ENCODE measurements around the gene FLCN. TPM values are rescaled to one million over a fixed set of nuclear protein-coding genes. Genes with fewer than 3 reads are reported as not detected.

Gene FLCN
- total RNA-seq, 4 donors from 2014 or later: 33.4 to 54.8 (median 39.1) TPM

- no peak for TF ChIP-seq POLR2A (IDR thresholded peaks at IDR 0.05)
- TF ChIP-seq, protein P1, sequence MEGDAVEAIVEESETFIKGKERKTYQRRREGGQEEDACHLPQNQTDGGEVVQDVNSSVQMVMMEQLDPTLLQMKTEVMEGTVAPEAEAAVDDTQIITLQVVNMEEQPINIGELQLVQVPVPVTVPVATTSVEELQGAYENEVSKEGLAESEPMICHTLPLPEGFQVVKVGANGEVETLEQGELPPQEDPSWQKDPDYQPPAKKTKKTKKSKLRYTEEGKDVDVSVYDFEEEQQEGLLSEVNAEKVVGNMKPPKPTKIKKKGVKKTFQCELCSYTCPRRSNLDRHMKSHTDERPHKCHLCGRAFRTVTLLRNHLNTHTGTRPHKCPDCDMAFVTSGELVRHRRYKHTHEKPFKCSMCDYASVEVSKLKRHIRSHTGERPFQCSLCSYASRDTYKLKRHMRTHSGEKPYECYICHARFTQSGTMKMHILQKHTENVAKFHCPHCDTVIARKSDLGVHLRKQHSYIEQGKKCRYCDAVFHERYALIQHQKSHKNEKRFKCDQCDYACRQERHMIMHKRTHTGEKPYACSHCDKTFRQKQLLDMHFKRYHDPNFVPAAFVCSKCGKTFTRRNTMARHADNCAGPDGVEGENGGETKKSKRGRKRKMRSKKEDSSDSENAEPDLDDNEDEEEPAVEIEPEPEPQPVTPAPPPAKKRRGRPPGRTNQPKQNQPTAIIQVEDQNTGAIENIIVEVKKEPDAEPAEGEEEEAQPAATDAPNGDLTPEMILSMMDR (IDR thresholded peaks at IDR 0.05): no peak
- WGBS, 2 donors: 73 to 76% methylated on average over 12 of the region's 12 CpGs
- H3K4me3 ChIP-seq (ENCODE audit: low read depth, poor library complexity, severe bottlenecking): no peak overlapping the region
- DNase-seq (ENCODE audit: low spot score in 2 of 2): no peak
- intact Hi-C loops (cut with DNase I; ENCODE audit: low total_unique reads): no loop called here
Measured at GRCh38 chr17:17175917-17176316, 61.1 kb downstream of the FLCN start.

DNA sequence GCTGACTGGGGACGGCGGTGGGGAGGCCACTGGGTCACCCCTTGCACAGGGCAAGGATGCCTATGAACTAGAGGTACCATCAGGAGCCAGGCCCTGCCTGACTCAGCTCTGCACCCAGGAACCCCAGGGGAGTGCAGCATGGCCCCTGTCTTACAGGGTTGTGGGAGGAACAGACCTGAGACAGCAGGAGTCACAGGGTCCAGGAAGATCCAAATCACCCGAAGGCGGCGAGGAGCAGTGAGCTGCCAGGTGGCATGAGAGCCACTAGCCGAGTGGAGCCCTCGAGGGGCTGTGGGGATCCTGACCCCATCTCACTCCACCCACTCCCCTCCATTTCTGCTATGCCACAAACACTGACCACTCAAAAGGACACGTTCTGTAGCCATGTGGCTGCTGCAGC is 61.6 kb downstream of the FLCN start:
- intact Hi-C loops (cut with DNase I; ENCODE audit: low total_unique reads): no loop called here
- DNase-seq (ENCODE audit: low spot score in 2 of 2): no peak
- 87 to 98% methylated on average over 6 to 8 of the region's 8 CpGs for WGBS, 2 donors

GRCh38 chr17:17173921-17174320 is 63.0 kb downstream of the FLCN start:
- 92 to 95% methylated on average over 14 of the region's 14 CpGs for WGBS, 2 donors
- TF ChIP-seq POLR2A (IDR thresholded peaks at IDR 0.05): no peak
- TF ChIP-seq, protein P1 (IDR thresholded peaks at IDR 0.05): no peak
- intact Hi-C loops (cut with DNase I; ENCODE audit: low total_unique reads): no loop called here
- no peak for DNase-seq (ENCODE audit: low spot score in 2 of 2)
- no peak overlapping the region for H3K4me3 ChIP-seq (ENCODE audit: low read depth, poor library complexity, severe bottlenecking)

More for the DNA sequence above, 61.6 kb downstream of the FLCN start:
- H3K4me3 ChIP-seq (ENCODE audit: low read depth, poor library complexity, severe bottlenecking): no peak overlapping the region
- TF ChIP-seq, protein P1 (IDR thresholded peaks at IDR 0.05): no peak
- TF ChIP-seq POLR2A (IDR thresholded peaks at IDR 0.05): no peak

DNA sequence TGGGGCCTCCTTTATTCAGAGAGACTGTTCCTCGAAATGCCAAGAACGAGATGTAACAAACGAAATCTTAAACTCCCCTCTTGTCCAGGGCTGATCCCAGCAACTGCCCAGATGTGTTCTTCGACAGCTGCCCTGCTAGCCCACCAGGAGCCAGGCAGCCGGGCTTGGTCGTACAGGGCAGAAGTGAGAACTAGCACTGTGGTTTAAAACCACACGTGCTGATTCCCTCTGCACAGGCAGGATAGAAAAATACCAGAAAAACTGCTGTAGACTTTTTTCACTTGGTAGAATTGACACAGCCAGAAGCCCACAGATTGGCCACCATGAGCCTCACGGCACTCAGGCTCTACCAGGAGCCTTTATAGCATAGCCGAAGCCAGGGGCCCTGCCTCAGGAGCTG is 64.0 kb downstream of the FLCN start:
- DNase-seq (ENCODE audit: low spot score in 2 of 2): no peak
- intact Hi-C loops (cut with DNase I; ENCODE audit: low total_unique reads): no loop called here
- TF ChIP-seq POLR2A (IDR thresholded peaks at IDR 0.05): no peak
- 87 to 96% methylated on average over 7 to 8 of the region's 9 CpGs for WGBS, 2 donors
- no peak overlapping the region for H3K4me3 ChIP-seq (ENCODE audit: low read depth, poor library complexity, severe bottlenecking)

DNA sequence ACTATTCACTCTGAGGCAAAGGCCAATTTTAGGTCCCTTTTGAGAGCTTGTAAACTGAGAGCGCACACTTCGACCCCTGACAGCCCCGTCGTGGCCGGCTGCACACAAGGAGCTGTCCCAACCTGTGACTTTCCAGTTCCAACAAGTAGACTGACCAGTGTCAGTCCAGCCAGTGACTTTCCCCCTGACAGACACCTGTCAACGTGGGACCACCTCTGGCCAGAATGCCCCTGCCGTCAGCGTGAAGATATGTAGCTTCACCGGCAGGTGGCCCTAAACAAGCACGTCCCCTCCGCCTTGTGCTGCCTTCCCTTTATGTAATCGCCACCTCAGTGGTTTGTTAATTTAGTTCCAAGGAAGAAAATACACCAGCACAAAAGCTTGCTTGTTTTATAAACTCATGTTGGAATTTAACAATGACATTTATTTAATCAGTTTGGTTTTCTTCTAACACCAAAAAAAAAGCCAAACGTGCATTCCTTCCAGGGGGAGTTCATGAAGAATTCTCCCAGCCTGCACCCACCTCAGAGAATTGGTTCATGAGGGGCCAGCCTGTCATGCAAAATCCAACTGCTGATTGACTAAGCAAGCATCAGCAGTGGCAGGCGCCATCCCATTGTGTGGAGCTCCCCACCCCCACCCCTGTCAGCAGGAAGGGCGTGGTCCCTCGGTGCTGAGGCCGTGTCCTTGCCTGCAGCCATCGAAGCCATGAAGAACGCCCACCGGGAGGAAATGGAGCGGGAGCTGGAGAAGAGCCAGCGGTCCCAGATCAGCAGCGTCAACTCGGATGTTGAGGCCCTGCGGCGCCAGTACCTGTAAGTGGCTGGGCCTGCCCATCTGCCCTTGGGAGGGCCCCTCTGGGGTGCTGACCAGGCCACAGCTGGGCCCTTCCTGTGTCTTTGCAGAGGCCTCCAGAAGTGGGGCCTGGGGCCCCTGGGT is 64.7 kb downstream of the FLCN start:
- no peak for TF ChIP-seq POLR2A (IDR thresholded peaks at IDR 0.05)
- TF ChIP-seq, protein P1 (IDR thresholded peaks at IDR 0.05): no peak
- WGBS, 2 donors: 61 to 72% methylated on average over 25 to 26 of the region's 26 CpGs
- DNase-seq (ENCODE audit: low spot score in 2 of 2): no peak
- no peak overlapping the region for H3K4me3 ChIP-seq (ENCODE audit: low read depth, poor library complexity, severe bottlenecking)
- intact Hi-C loops (cut with DNase I; ENCODE audit: low total_unique reads): no loop called here

DNA sequence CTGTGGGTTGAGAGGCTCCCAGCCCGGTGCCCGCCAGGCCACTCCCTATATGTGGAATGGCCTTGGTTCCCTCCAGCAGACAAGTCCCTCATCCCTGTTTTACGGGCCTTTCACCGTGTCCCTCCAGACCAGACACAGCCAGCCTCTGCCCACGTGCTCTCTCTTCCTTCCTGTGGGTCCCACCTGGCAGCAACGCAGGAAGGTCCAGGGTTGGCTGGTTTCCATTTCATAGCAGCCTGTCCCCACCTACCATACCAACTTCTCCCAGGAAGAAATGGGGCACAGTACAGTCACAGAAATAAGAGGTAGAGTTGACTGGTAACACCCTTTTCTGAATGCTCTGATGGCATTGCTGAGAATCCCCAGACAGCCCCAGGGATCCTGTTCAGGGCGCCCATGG is 65.8 kb downstream of the FLCN start:
- 89 to 95% methylated on average over 7 of the region's 7 CpGs for WGBS, 2 donors
- TF ChIP-seq POLR2A (IDR thresholded peaks at IDR 0.05): no peak
- TF ChIP-seq, protein P1 (IDR thresholded peaks at IDR 0.05): no peak
- intact Hi-C loops (cut with DNase I; ENCODE audit: low total_unique reads): no loop called here
- H3K4me3 ChIP-seq (ENCODE audit: low read depth, poor library complexity, severe bottlenecking): no peak overlapping the region
- DNase-seq (ENCODE audit: low spot score in 2 of 2): no peak

Measured in lower leg skin (tissue), 4 donors.